ENCODE measurements around the gene PCDHAC2.

The PCDHAC2 gene

GRCh38 chr5:140966293-140967225, at the start of gene PCDHAC2:
TSS of gene PCDHAC2 (plus strand) at chr5:140966476. CDS start at chr5:140966767, 291 bp downstream.
- DNase-seq: peak; percentile 64

DNA sequence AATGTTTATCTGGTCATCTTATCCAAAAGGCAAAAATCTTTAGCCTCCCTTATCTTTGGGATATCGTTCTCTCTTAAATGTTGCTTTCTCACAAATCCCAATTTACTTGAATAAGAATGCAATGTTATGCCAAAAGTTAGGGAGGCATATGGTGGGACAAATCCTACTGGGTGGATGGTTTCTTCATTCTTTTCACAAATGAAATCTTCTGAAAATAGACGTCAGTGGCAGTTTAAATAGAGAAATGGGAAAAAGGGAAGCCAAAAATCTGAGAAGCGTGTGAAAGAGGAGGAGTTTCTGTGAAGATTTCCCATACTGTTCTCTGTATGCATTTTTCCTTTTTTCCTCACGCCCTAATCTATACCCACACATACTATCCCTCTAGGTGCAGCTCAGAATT, 42.7 kb upstream of the PCDHAC2 start:
- DNase-seq: no peak

- peak; percentile 70 for DNase-seq
Observed at GRCh38 chr5:140925806-140926442, 40.4 kb upstream of the PCDHAC2 start, which contains the start of gene PCDHAC1. TSS of gene PCDHAC1 (plus strand) at chr5:140926299. CDS start at chr5:140926893, 594 bp downstream.

DNA sequence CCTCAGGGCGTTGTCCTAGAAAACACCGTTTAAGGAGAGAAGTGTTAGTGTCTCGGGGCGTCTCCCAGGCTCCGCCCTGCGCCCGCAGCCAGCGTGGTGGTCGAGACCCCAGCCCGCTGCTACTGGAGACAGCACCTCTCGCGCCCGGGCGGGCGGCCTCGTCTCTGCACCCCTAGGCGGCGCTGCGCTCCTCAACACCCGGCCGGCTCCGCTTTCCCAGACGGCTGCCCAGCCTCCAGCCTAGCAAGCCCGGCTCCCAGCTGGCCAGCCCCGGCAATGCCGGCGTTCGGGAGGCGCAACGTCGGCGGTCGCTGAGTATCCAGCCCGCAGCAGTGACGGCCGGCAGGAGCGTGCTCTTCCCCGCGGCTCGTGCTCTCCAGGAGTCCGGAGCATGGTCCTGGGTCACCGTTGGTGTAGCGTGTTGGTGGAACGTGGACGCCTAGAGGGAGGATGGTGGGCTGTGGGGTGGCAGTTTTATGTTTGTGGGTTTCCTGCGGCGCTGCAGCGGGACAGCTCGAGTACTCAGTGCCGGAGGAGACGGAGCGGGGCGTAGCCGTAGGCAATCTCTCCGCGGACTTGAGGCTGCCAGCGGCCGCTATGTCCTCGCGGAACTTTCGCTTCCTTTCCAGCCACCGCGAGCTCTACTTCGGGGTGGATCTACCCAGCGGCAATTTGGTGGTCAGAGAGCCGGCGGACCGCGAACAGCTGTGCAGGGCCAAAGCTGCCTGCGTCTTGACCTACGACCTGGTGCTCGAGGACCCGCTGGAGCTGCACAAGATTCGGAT, 39.6 kb upstream of the PCDHAC2 start:
- DNase-seq: peak; percentile 82

DNA sequence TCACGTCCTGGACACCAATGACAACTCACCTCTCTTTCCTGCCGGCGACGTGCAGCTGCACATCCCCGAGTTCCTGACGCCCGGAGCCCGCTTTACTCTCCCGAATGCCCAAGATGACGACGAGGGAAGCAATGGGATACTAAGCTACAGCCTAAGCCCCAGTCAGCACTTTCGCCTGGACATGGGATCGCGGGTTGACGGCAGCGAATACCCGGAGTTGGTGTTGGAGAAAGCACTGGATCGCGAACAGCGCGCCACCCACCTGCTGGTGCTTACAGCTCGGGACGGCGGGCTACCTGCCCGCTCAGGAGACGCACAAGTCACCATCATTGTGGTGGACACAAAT, 39.1 kb upstream of the PCDHAC2 start:
- no peak for DNase-seq

DNA sequence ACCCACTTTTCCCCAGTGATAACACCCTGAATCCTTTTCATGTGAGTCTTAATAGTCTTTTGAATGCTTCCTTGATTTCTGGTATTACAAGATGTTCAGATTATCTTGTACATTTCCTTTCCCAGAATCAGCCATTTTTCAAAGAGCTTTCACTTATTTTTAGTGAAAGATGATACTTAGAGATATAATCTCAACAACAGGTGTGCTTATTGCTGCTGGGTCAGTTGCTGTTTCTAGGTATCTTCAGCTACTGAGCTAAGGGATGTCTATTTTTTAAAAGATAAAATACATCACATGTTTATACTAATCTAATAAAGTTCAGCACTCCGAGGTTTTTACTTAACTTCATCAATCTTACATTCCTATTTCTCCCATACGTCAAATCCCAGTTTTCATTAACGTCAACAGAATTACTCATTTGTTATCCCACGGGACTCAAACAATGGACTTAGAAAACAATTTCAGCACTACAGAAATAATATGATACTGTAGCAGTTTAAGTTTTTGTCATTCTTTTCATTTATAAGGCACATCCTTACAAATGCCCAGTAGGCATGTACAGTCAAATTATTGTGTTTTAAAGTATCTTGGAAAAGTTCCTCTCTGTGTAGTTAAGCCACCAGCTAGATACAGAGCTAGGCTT, 31.2 kb upstream of the PCDHAC2 start:
- DNase-seq: no peak

DNA sequence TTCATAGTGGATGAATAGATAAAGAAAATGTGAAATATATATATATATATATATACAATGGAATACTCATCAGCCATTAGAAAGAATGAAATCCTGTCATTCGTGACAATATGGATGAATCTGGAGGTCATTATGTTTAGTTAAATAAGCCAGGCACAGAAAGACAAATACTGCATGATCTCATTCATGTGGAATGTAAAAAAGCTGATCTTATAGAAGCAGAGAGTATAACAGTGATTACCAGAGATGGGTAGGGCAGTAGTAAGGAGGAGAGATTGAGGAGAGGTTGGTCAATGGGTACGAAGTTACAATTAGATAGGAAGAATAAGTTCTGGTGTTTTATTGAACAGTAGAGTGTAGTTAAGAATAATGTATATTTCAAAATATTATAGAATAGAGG, 19.7 kb upstream of the PCDHAC2 start:
- DNase-seq: no peak

DNA sequence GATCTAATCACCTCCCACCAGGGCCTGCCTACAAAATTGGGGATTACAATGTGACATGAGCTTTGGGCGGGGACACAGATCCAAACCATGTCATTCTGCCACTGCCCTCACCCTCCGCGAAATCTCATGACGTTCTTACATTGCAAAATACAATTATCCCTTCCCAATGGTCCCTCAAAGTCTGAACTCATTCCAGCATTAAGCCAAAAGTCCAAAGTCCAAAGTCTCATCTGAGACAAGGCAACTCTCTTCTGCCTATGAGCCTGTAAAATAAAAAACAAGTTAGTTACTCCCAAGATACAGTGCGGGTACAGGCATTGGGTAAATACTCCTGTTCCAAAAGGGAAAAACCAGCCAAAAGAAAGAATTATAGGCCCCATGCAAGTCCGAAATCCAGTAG, 14.6 kb upstream of the PCDHAC2 start:
- no peak for DNase-seq

- no peak for DNase-seq
Observed at GRCh38 chr5:140953234-140953633, 13.0 kb upstream of the PCDHAC2 start.

- no peak for DNase-seq
Observed at GRCh38 chr5:140962190-140962589, 4.1 kb upstream of the PCDHAC2 start.

GRCh38 chr5:140964356-140964755, 1.9 kb upstream of the PCDHAC2 start:
- DNase-seq: no peak

- no peak for DNase-seq
Observed at GRCh38 chr5:140965905-140966292, 377 bp upstream of the PCDHAC2 start.

- no peak for DNase-seq
Observed at GRCh38 chr5:140967226-140967893, 1.1 kb downstream of the PCDHAC2 start.

DNA sequence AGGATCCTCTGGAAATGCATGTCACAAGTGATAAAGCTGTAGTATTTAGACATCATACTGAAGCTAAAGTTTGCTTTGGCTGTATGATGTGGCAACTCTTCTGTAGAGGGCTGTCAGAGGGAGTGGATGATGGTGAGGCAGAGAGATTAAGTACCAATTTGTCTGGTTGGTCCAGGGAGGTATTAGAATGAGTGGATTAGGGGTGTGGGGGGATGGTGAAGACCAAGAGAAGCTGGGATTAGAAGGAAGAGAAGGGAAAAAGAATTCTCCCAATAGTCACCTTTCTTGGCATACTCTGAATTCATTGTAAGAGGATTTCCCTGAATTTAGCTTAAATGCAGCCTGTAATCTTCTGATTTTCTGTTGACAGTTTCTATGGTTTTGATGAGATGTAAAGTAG, 3.6 kb downstream of the PCDHAC2 start:
- no peak for DNase-seq

DNA sequence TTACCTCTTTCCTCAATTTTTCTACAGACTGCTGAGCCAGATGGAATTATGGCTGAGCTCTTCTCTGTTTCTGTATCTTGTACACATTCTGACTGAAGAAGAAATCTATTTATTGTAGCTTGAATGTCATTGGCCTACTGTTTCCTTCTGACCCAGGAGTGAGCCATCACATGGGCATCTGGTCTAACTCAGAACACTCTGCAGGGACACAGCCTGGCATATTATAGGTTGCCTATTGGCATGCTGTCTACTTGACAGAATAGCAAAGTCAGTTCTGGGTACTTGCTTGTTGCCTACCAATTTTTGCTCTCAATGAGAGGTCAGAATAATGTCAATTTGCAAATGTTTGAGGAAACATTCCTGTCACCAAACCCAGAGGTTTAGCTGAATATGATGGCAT, 7.3 kb downstream of the PCDHAC2 start:
- no peak for DNase-seq

DNA sequence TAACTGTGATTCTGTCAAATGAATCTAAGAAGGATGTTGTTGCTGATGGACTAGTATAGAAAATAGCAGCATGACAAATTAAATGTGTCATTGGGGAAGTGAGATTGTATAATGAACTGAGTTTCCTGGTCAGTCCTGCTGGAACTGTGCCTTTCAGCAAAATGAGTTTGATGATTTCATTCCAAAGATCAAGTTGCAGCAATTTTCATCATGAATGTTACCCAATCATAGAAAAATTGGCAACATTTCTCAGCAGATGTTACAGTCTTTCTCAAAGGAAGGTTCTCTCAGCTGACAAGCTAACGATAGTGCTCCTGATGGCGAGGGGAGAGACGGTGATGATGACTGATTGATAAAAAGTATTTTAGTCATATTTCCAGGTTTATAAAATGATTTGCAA, 10.7 kb downstream of the PCDHAC2 start:
- DNase-seq: no peak

GRCh38 chr5:140978260-140978659, 12.0 kb downstream of the PCDHAC2 start:
- DNase-seq: no peak

DNA sequence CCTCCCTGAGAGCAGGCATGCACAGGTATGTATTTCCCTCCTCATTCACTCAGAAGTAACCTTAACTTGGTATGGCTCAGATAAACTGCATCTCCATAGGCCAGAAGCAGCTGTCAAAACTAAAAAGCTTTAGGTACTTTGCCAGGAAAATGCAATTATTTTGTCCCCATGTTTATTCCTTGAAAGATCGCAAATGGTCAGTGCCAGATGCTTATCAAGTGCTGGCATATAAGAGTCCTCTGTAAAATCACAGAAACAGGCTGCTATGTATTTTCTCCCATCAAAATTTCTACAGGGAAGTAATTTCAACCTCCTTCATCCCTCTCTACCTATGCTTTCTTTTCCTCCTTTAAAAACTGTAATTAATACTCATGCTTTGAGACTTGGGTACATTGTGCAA, 12.7 kb downstream of the PCDHAC2 start:
- no peak for DNase-seq

- no peak for DNase-seq
Observed at GRCh38 chr5:140982083-140982716, 15.9 kb downstream of the PCDHAC2 start.

- DNase-seq: no peak
Observed at GRCh38 chr5:140986117-140986521, 19.8 kb downstream of the PCDHAC2 start.

- DNase-seq: no peak
Observed at GRCh38 chr5:140988100-140988499, 21.8 kb downstream of the PCDHAC2 start.

GRCh38 chr5:140988608-140989007, 22.3 kb downstream of the PCDHAC2 start:
- DNase-seq: no peak

Data from NCI-H526 treated with DMSO at 0.1 percent for 48 hours (cell line).